Testis (tissue), 3 donors: Measurements from ENCODE around the gene SNED1. TPM values are rescaled to one million over a fixed set of nuclear protein-coding genes. Genes with fewer than 3 reads are reported as not detected.

Experiments used
- DNase-seq: peaks from one replicate; pipeline ENCODE4 v3.0.0-alpha.2; 2019
- H3K27ac ChIP-seq, 2 donors: fragments of 200-600 bp; sonication (generic); one replicate each; pipeline ENCODE4 v1.5.1; 2019
- H3K27me3 ChIP-seq: fragments of 200-600 bp; sonication (generic); one replicate; pipeline ENCODE4 v1.5.1; 2019
- H3K36me3 ChIP-seq: fragments of 200-600 bp; sonication (generic); one replicate; pipeline ENCODE4 v1.5.1; 2017; ENCODE audit warnings: low read depth; ENCODE audit errors: missing control alignments
- H3K4me1 ChIP-seq: fragments of 200-600 bp; sonication (generic); one replicate; pipeline ENCODE4 v1.5.1; 2019
- H3K4me3 ChIP-seq, 2 donors: fragments of 200-600 bp; sonication (generic); one replicate each; pipeline ENCODE4 v1.5.1; 2017 to 2019
- H3K9me3 ChIP-seq: fragments of 200-600 bp; sonication (generic); one replicate; pipeline ENCODE4 v1.5.1; 2017
- POLR2A ChIP-seq: fragments of 450-650 bp; IDR thresholded peaks from one replicate; pipeline ENCODE4 v1.6.1; 2017; ENCODE audit warnings: antibody characterized with exemption, mild to moderate bottlenecking, moderate library complexity
- WGBS, 2 donors: methylation state at CpG; one replicate each; pipeline ENCODE4 v1.1.5; 2018; 5-methylcytosine and 5-hydroxymethylcytosine counted together
- intact Hi-C: fragments of 100-400 bp; cut with DNase I; formaldehyde crosslinking; loops from one replicate; pipeline ENCODE4 v1.15.1; 2023; ENCODE audit warnings: low total_unique reads
- polyA plus RNA-seq: library from polyadenylated mRNA; stranded (reverse); fragments of 350-450 nt; fragmentation: Illumina TruSeq; extraction: RNeasy Lipid Tissue Mini Kit (QIAGEN cat#74804); gene quantifications from one replicate; pipeline ENCODE4 v1.2.3, GENCODE V29; 2014; ENCODE audit warnings: low read depth, low replicate concordance; ENCODE audit not compliant: insufficient read depth
- total RNA-seq, 2 donors: library from RNA; depleted of rRNA; stranded (reverse); fragments of >200 nt; gene quantifications; one replicate each; pipeline ENCODE4 v1.2.3, GENCODE V29; 2016
- TF ChIP-seq, protein P1 (sequence below), 3 experiments: fragments of 450-650 bp in 2 of 3; fragments of 200-600 bp in 1 of 3; sonication (generic) in 1 of 3; IDR thresholded peaks; one replicate each; pipeline ENCODE4 v1.5.1; 2016 to 2019; ENCODE audit warnings: antibody characterized with exemption in 3 of 3, mild to moderate bottlenecking in 2 of 3, moderate library complexity in 1 of 3

SNED1 gene
- total and polyA plus RNA-seq, 3 donors from 2014 or later, result 15.8 to 107 (median 82.7) TPM

DNA sequence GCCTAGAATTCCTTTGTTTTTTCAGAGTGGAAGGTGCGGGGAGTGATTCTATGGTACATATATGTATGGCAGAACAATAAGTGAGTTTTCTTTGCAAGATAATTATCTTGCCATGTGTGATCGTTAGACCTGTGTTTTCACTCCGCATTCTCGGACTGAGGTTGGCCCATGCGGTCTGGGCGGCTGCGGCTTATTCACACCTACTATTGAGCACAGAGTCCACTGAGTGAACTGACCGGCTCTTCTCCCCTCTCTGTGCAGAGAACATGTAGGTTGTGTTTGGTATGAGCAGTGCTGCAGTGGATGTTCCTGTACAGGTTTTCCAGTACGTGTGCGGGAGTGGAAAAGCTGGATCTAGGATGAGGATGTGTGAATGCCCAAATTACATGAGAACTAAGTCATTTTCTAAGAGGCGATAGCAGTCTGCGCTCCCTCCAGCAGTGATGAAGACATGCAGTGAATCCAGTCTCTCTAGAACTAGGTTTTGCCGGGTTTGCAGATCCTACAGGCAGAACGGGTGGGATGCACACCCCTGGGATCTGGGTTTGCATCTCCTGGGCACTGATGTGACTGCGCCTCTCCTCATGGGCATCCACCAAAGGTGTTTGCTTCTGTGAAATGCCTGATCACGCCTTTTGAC is 76.6 kb downstream of the SNED1 start:
- H3K9me3 ChIP-seq, result no peaks in the 10 kb centered on the region
- intact Hi-C loops, result no loop called here
- TF ChIP-seq, protein P1, sequence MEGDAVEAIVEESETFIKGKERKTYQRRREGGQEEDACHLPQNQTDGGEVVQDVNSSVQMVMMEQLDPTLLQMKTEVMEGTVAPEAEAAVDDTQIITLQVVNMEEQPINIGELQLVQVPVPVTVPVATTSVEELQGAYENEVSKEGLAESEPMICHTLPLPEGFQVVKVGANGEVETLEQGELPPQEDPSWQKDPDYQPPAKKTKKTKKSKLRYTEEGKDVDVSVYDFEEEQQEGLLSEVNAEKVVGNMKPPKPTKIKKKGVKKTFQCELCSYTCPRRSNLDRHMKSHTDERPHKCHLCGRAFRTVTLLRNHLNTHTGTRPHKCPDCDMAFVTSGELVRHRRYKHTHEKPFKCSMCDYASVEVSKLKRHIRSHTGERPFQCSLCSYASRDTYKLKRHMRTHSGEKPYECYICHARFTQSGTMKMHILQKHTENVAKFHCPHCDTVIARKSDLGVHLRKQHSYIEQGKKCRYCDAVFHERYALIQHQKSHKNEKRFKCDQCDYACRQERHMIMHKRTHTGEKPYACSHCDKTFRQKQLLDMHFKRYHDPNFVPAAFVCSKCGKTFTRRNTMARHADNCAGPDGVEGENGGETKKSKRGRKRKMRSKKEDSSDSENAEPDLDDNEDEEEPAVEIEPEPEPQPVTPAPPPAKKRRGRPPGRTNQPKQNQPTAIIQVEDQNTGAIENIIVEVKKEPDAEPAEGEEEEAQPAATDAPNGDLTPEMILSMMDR (IDR thresholded peaks at IDR 0.05), result no peak
- TF ChIP-seq POLR2A, result no peak
- H3K4me1 ChIP-seq, result no peaks in the 10 kb centered on the region
- DNase-seq, result peak; percentile 10
- WGBS, 2 donors, result 97% methylated on average over 16 of the region's 16 CpGs
- H3K4me3 ChIP-seq, result no peak overlapping the region
- no peak overlapping the region for H3K27ac ChIP-seq
- no peaks in the 10 kb centered on the region for H3K36me3 ChIP-seq
- no peaks in the 10 kb centered on the region for H3K27me3 ChIP-seq

DNA sequence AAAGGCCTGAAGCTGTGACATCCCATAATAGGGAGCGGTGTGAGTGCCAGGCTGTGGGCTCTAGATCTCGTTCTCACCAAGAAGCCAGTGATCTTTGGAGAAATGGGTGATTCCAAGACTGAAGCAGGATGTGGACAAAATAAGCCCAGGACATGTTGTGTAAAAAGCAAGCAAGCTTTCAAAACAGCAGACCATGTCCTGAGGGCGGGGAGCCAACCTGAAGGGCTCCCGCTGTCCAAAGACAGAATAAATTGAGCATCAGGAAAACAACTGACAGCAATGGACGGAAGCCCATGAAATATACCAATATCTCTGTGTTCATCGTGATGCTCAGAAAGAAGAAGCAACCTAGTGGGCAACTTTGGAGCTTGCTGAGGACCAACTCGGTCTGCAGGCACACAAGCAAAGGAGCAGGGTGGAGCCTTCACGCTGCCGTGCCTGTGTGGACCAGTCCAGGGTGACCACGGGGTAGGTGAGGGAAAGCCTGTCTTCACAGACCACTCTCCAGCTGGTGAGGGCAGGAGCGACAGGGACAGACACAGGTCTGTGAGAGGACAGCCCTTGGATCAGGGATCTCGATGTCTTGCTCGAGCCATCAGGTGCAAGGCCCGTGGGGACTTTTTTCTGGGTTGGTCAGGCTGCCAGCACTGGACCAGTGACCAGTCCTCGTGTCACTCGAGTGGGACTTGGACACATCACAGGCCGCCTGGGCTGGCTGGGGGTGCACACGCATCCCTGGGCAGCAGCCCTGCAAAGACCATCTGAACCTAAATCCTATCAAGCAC is 82.2 kb downstream of the SNED1 start:
- Histone ChIP-seq H3K4me3 (no peak overlapping the region), H3K9me3 (no peaks in the 10 kb centered on the region), H3K27me3 (no peaks in the 10 kb centered on the region), H3K27ac (peak overlapping the region in 1 of 2 donors; percentile 4), H3K36me3 (no peaks in the 10 kb centered on the region), H3K4me1 (peaks cover 6% of the 10 kb centered on the region)
- intact Hi-C loops, result no loop called here
- DNase-seq, result peak; percentile 18
- 72 to 81% methylated on average over 17 to 18 of the region's 18 CpGs for whole genome bisulfite sequencing, 2 donors
- TF ChIP-seq, protein P1 (IDR thresholded peaks at IDR 0.05), result no peak
- TF ChIP-seq POLR2A, result no peak

DNA sequence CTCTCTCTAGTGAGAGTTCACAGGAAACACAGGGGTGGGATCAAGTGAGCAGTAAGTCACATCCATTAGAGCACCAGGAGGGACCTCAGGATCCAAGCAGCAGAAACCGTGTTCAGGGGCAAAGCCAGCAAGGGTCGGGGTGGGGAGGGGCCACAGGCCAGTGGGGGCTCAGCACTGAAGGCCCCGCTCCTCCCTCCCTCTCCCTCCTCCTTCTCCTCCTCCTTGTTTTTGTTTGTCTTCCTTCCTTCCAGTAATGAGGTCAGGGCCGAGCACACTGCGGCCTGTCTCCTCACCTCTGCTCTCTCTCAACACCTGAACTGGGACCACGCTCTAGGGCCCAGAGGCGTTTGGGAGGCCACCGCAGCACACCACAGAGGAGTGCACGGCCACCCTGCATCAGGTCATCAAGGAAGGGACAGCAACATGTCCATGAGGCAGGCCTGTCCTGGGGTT is 82.8 kb downstream of the SNED1 start:
- TF ChIP-seq, protein P1 (IDR thresholded peaks at IDR 0.05), result no peak
- no peak for TF ChIP-seq POLR2A
- 33 to 44% methylated on average over 5 to 9 of the region's 9 CpGs for WGBS, 2 donors
- Histone ChIP-seq H3K4me1 (peaks cover 6% of the 10 kb centered on the region), H3K9me3 (no peaks in the 10 kb centered on the region), H3K4me3 (no peak overlapping the region), H3K27me3 (no peaks in the 10 kb centered on the region), H3K27ac (peak overlapping the region in 1 of 2 donors; percentile 4), H3K36me3 (no peaks in the 10 kb centered on the region)
- DNase-seq, result no peak
- intact Hi-C loops, result no loop called here

DNA sequence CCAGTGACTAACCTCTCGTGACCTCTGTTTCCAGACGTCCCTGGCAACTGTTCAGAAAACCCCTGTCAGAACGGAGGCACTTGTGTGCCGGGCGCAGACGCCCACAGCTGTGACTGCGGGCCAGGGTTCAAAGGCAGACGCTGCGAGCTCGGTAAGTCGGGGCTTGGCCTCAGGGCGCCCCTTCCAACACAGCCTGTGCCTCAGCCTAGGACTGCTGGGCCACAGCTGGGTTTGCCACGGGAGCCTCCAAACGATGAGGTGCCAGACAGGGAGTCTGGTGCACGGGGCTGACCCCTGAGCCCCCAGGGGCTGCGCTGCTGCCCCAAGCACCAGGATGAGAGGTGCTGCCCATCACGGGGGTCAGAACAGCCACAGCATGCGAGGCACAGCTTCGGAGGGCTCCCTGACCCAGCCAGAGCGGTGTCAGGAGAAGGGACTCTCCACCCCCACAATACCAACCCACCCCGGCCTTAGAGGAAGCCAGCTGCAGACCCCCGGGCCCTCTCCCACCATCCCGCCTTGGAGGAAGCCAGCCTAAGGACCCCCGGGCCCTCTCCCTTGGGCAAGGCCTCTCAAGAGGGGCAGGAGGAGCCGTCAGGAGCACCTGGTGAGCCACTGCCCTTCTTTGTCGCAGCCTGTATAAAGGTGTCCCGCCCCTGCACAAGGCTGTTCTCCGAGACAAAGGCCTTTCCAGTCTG is 83.4 kb downstream of the SNED1 start:
- Histone ChIP-seq H3K4me3 (no peak overlapping the region), H3K9me3 (no peaks in the 10 kb centered on the region), H3K36me3 (no peaks in the 10 kb centered on the region), H3K27ac (no peak overlapping the region), H3K27me3 (no peaks in the 10 kb centered on the region), H3K4me1 (peaks cover 6% of the 10 kb centered on the region)
- TF ChIP-seq, protein P1 (IDR thresholded peaks at IDR 0.05), result no peak
- TF ChIP-seq POLR2A, result no peak
- intact Hi-C loops, result no loop called here
- WGBS, 2 donors, result 63 to 77% methylated on average over 6 to 26 of the region's 28 CpGs
- no peak for DNase-seq
